ENCODE results near the gene FFAR3.

FFAR3 gene

GRCh38 chr19:35311901-35312665, 46.2 kb upstream of the FFAR3 start:
- DNase-seq (ENCODE audit: low read depth): no peak
- no peak overlapping the region for H3K4me3 ChIP-seq (ENCODE audit: low read depth, low read length)
- TF ChIP-seq, protein P1, sequence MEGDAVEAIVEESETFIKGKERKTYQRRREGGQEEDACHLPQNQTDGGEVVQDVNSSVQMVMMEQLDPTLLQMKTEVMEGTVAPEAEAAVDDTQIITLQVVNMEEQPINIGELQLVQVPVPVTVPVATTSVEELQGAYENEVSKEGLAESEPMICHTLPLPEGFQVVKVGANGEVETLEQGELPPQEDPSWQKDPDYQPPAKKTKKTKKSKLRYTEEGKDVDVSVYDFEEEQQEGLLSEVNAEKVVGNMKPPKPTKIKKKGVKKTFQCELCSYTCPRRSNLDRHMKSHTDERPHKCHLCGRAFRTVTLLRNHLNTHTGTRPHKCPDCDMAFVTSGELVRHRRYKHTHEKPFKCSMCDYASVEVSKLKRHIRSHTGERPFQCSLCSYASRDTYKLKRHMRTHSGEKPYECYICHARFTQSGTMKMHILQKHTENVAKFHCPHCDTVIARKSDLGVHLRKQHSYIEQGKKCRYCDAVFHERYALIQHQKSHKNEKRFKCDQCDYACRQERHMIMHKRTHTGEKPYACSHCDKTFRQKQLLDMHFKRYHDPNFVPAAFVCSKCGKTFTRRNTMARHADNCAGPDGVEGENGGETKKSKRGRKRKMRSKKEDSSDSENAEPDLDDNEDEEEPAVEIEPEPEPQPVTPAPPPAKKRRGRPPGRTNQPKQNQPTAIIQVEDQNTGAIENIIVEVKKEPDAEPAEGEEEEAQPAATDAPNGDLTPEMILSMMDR (IDR thresholded peaks at IDR 0.05; ENCODE audit: low read depth, low read length): no peak
- TF ChIP-seq MYC (IDR thresholded peaks at IDR 0.05; ENCODE audit: low read depth, low read length) (no peak), POLR2A (IDR thresholded peaks at IDR 0.05; ENCODE audit: extremely low read depth, insufficient read length) (no peak), MAX (IDR thresholded peaks at IDR 0.05; ENCODE audit: low read depth, low read length) (no peak)

- H3K4me3 ChIP-seq (ENCODE audit: low read depth, low read length): no peak overlapping the region
- TF ChIP-seq POLR2A (IDR thresholded peaks at IDR 0.05; ENCODE audit: extremely low read depth, insufficient read length) (no peak), MAX (IDR thresholded peaks at IDR 0.05; ENCODE audit: low read depth, low read length) (no peak), MYC (IDR thresholded peaks at IDR 0.05; ENCODE audit: low read depth, low read length) (no peak)
- TF ChIP-seq, protein P1 (IDR thresholded peaks at IDR 0.05; ENCODE audit: low read depth, low read length): no peak
- no peak for DNase-seq (ENCODE audit: low read depth)
Measured at GRCh38 chr19:35313587-35313986, 44.7 kb upstream of the FFAR3 start.

DNA sequence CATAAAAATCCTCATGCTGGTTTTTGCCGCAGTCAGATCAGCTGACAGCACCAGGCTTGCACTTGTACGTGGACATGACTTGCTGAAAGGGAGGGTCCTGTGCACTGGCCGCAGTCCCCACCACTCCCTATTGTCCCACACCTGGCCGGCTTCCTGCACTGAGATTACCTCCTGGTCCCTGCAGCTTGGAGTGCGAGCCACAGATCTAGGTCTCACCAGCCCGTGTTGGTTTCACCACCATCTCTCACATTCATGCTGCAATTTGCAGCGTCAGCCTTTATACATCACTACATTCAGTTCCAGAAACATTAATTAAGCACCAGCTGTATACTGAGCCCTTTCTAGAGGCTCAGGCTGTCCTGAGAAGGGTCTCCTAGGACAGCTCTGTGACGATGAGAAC, 44.2 kb upstream of the FFAR3 start:
- no peak for DNase-seq (ENCODE audit: low read depth)
- TF ChIP-seq POLR2A (IDR thresholded peaks at IDR 0.05; ENCODE audit: extremely low read depth, insufficient read length): no peak
- TF ChIP-seq MYC (IDR thresholded peaks at IDR 0.05; ENCODE audit: low read depth, low read length): no peak
- TF ChIP-seq, protein P1 (IDR thresholded peaks at IDR 0.05; ENCODE audit: low read depth, low read length): no peak
- TF ChIP-seq MAX (IDR thresholded peaks at IDR 0.05; ENCODE audit: low read depth, low read length): no peak
- no peak overlapping the region for H3K4me3 ChIP-seq (ENCODE audit: low read depth, low read length)

- TF ChIP-seq POLR2A (IDR thresholded peaks at IDR 0.05; ENCODE audit: extremely low read depth, insufficient read length): no peak
- TF ChIP-seq MAX (IDR thresholded peaks at IDR 0.05; ENCODE audit: low read depth, low read length): no peak
- TF ChIP-seq, protein P1 (IDR thresholded peaks at IDR 0.05; ENCODE audit: low read depth, low read length): no peak
- DNase-seq (ENCODE audit: low read depth): no peak
- no peak overlapping the region for H3K4me3 ChIP-seq (ENCODE audit: low read depth, low read length)
Measured at GRCh38 chr19:35314858-35315470, 43.3 kb upstream of the FFAR3 start.

GRCh38 chr19:35315883-35316282, 42.4 kb upstream of the FFAR3 start:
- DNase-seq (ENCODE audit: low read depth): no peak
- TF ChIP-seq, protein P1 (IDR thresholded peaks at IDR 0.05; ENCODE audit: low read depth, low read length): no peak
- TF ChIP-seq MYC (IDR thresholded peaks at IDR 0.05; ENCODE audit: low read depth, low read length) (no peak), MAX (IDR thresholded peaks at IDR 0.05; ENCODE audit: low read depth, low read length) (no peak), POLR2A (IDR thresholded peaks at IDR 0.05; ENCODE audit: extremely low read depth, insufficient read length) (no peak)
- no peak overlapping the region for H3K4me3 ChIP-seq (ENCODE audit: low read depth, low read length)
